GM23248 (cell line): ENCODE data around the gene SHCBP1L.

ENCODE experiments used
- EZH2 ChIP-seq: fragments of 200-600 bp; sonication (generic); IDR thresholded peaks from 2 replicates; pipeline ENCODE4 v1.6.1; 2018; ENCODE audit warnings: antibody characterized with exemption, mild to moderate bottlenecking; ENCODE audit not compliant: insufficient read depth, poor library complexity, severe bottlenecking
- EZH2phosphoT487 ChIP-seq: fragments of 200-600 bp; sonication (generic); IDR thresholded peaks from 2 replicates; pipeline ENCODE4 v1.6.1; 2018; ENCODE audit warnings: antibody characterized with exemption, moderate library complexity, mild to moderate bottlenecking, low read depth; ENCODE audit not compliant: insufficient read depth

DNA sequence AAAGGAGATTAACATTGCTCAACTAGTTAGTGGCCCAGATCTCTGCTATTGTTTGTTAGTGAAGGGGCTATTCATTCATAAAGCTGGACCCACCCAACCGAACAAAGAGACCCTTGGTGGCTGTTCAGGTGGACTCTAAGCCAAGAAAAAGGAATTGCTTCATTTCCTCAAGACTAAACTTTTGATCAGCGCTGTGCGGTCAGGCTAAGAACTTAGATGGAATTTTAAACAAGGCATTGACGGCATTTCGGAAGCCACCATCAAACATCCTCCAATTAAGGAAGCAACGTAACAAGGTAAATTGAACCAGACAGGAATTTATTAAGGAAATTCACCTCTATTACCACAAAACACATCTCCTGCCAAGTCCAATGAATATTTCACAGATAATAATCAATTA lies 19.9 kb upstream of the SHCBP1L start:
- TF ChIP-seq EZH2 (no peak), EZH2phosphoT487 (no peak)
